ENCODE measurements around the gene PPP1R13B. TPM values are rescaled to one million over a fixed set of nuclear protein-coding genes. Genes with fewer than 3 reads are reported as not detected.

The PPP1R13B gene
- total RNA-seq, 1 donor from 2014 or later: 2.5 TPM

DNA sequence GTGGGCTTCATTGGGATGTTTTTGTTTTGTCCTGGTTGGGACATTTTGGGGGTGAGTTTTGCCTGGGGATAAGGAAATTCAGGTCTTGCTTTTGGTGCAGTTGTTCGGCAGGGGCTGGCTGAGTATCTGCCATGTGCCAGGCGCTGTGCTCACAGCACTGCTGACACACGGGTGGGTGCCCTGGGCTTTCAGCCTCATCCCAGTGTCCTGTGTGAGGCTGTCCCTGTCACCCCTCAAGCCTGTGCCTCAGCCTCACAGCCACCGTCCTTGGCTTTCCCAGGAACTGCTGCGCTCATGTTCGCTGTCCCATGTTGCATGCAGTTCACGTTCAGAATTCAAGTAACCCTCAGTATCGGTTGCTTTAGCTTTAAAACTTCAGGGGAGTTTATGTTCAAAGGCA, 157.0 kb downstream of the PPP1R13B start:
- TF ChIP-seq EZH2phosphoT487 (IDR thresholded peaks at IDR 0.05) (no peak), EZH2 (IDR thresholded peaks at IDR 0.05) (no peak)
- TF ChIP-seq, protein P1, sequence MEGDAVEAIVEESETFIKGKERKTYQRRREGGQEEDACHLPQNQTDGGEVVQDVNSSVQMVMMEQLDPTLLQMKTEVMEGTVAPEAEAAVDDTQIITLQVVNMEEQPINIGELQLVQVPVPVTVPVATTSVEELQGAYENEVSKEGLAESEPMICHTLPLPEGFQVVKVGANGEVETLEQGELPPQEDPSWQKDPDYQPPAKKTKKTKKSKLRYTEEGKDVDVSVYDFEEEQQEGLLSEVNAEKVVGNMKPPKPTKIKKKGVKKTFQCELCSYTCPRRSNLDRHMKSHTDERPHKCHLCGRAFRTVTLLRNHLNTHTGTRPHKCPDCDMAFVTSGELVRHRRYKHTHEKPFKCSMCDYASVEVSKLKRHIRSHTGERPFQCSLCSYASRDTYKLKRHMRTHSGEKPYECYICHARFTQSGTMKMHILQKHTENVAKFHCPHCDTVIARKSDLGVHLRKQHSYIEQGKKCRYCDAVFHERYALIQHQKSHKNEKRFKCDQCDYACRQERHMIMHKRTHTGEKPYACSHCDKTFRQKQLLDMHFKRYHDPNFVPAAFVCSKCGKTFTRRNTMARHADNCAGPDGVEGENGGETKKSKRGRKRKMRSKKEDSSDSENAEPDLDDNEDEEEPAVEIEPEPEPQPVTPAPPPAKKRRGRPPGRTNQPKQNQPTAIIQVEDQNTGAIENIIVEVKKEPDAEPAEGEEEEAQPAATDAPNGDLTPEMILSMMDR (IDR thresholded peaks at IDR 0.05): no peak
- H3K79me2 ChIP-seq (ENCODE audit: low read depth): no peaks in the 10 kb centered on the region
- H3F3A ChIP-seq (ENCODE audit: low read depth): no peaks in the 10 kb centered on the region
- H3K4me3 ChIP-seq: no peak overlapping the region
- no peak for DNase-seq (ENCODE audit: low spot score)
- H4K20me1 ChIP-seq (ENCODE audit: low read depth): peaks cover 40% of the 10 kb centered on the region
- no peak overlapping the region for H3K27ac ChIP-seq
- H3K27ac Mint-ChIP-seq: peak overlapping the region; percentile 15
- H3K4me3 Mint-ChIP-seq: no peak overlapping the region
- no peaks in the 10 kb centered on the region for H3K9me3 Mint-ChIP-seq
- no peak overlapping the region for H2AFZ ChIP-seq (replicated peaks)
- H3K4me1 ChIP-seq: peaks cover under 1% of the 10 kb centered on the region
- H3K4me1 Mint-ChIP-seq: peaks cover 3% of the 10 kb centered on the region
- H3K4me2 ChIP-seq: no peak overlapping the region
- H3K27me3 Mint-ChIP-seq (ENCODE audit: insufficient read depth, low read depth): no peaks in the 10 kb centered on the region
- no peaks in the 10 kb centered on the region for H3K36me3 ChIP-seq
- no peaks in the 10 kb centered on the region for H3K9me3 ChIP-seq (ENCODE audit: low read depth)
- no peak overlapping the region for H3K9ac ChIP-seq
- peaks cover 18% of the 10 kb centered on the region for H3K36me3 Mint-ChIP-seq
- H3K27me3 ChIP-seq: no peaks in the 10 kb centered on the region

DNA sequence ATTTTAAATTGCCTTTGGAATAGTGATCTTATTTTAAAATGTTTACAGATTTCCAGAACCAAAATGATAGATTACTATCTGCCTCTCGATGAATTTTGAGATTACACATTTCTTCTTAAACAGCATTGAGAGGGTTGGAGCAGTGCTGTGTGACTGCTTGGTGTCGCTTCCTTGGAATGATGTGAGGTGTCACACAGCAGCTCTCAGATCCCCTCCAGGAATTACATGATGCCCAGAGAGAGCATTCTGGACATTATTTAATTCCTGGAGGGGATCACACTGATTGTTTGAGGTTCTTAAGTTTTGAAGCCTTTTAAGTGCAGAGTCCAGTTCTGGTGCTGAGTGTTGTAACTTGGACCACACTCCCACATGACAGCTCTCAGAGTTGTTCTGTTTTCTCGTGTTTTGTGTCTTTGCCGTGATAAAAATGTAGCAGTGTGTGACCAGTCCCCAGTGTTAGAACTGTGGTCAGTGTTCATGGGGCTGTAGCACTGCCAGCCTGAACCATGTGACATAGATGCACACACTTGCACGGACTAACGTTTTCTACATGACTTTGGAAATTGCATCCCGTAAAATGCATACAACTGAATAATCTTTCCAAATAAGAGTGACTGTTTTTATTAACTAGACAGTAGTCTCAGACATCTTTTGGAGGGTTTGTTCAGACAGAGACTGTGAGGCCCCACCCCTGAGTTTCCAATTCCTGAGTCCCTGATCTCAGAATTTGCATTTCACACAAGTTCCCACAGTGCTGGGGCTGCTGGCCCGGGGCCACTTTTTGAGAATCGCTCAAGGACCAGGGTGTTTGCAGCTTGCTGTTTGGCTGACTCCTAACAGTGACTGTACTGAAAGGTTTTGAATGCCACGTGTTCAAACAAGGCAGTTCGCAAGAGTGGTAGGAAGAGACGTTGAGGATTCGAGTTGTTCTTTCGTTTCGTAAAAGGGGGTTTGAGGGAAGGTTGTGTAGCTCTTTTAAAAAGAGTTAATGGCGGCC, 158.2 kb downstream of the PPP1R13B start:
- Histone ChIP-seq H3K4me3 (no peak overlapping the region), H3F3A (ENCODE audit: low read depth) (no peaks in the 10 kb centered on the region), H4K20me1 (ENCODE audit: low read depth) (peaks cover 32% of the 10 kb centered on the region), H3K36me3 (no peaks in the 10 kb centered on the region), H3K27me3 (no peaks in the 10 kb centered on the region), H3K4me1 (no peaks in the 10 kb centered on the region), H3K4me2 (no peak overlapping the region), H3K9ac (peak overlapping the region; percentile 27), H3K79me2 (ENCODE audit: low read depth) (no peaks in the 10 kb centered on the region), H2AFZ (replicated peaks) (no peak overlapping the region), H3K27ac (peak overlapping the region; percentile 29), H3K9me3 (ENCODE audit: low read depth) (no peaks in the 10 kb centered on the region)
- TF ChIP-seq EZH2phosphoT487 (IDR thresholded peaks at IDR 0.05): no peak
- TF ChIP-seq, protein P1 (IDR thresholded peaks at IDR 0.05): no peak
- TF ChIP-seq EZH2 (IDR thresholded peaks at IDR 0.05): no peak
- Mint-ChIP-seq H3K4me3 (no peak overlapping the region), H3K4me1 (peaks cover 2% of the 10 kb centered on the region), H3K9me3 (no peaks in the 10 kb centered on the region), H3K27me3 (ENCODE audit: insufficient read depth, low read depth) (no peaks in the 10 kb centered on the region), H3K36me3 (peaks cover 20% of the 10 kb centered on the region), H3K27ac (no peak overlapping the region)
- no peak for DNase-seq (ENCODE audit: low spot score)

DNA sequence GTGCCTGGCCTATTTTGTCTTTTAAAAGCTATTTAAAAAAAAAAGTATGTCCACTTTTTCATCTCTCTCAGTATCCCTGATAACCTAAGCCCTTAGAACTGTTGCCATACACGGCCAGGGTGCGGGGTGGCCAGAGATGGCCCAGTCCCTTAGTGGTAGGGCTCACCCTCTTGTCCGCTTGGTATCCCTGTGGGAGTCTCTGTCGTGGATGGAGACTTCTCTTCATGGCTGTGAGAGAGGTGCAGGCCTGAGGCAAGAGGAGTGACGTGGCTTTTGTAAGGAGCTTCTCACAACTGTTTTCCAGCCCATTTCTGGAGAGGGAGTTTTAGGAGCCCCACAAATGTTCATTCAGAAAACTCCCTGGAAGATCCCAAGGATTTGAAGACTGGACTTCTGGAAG, 158.9 kb downstream of the PPP1R13B start:
- H3K27ac ChIP-seq: no peak overlapping the region
- H2AFZ ChIP-seq (replicated peaks): no peak overlapping the region

More for the DNA sequence above, 158.9 kb downstream of the PPP1R13B start:
- Histone ChIP-seq H3K9ac (no peak overlapping the region), H4K20me1 (ENCODE audit: low read depth) (peaks cover 29% of the 10 kb centered on the region), H3K4me3 (no peak overlapping the region), H3K4me2 (no peak overlapping the region), H3F3A (ENCODE audit: low read depth) (no peaks in the 10 kb centered on the region), H3K79me2 (ENCODE audit: low read depth) (no peaks in the 10 kb centered on the region), H3K36me3 (no peaks in the 10 kb centered on the region), H3K4me1 (no peaks in the 10 kb centered on the region), H3K27me3 (no peaks in the 10 kb centered on the region), H3K9me3 (ENCODE audit: low read depth) (no peaks in the 10 kb centered on the region)
- H3K27me3 Mint-ChIP-seq (ENCODE audit: insufficient read depth, low read depth): no peaks in the 10 kb centered on the region
- H3K9me3 Mint-ChIP-seq: no peaks in the 10 kb centered on the region
- no peak for TF ChIP-seq EZH2phosphoT487 (IDR thresholded peaks at IDR 0.05)
- TF ChIP-seq, protein P1 (IDR thresholded peaks at IDR 0.05): no peak
- no peak for TF ChIP-seq EZH2 (IDR thresholded peaks at IDR 0.05)
- DNase-seq (ENCODE audit: low spot score): no peak
- no peak overlapping the region for H3K27ac Mint-ChIP-seq
- H3K4me3 Mint-ChIP-seq: no peak overlapping the region
- peaks cover 2% of the 10 kb centered on the region for H3K4me1 Mint-ChIP-seq
- H3K36me3 Mint-ChIP-seq: peaks cover 18% of the 10 kb centered on the region
